ENCODE data around the gene APOL1. TPM values are rescaled to one million over a fixed set of nuclear protein-coding genes. Genes with fewer than 3 reads are reported as not detected.

The APOL1 gene
- total and polyA plus RNA-seq, 10 donors = 10.0 to 108 (median 44.7) TPM

- H3K4me3 ChIP-seq = no peak overlapping the region
- H3K4me1 ChIP-seq = peaks cover 9 to 28% (median 19%) of the 10 kb centered on the region in 6 donors
- H3K36me3 ChIP-seq = peaks cover 0 to 9% (median 0%) of the 10 kb centered on the region in 6 donors
- intact Hi-C loops (cut with DNase I; ENCODE audit: low total_unique reads) = loop anchor here (10.0 kb wide), 1 partner anchor 80 kb away; no protein-coding TSS in a partner anchor
- no peaks in the 10 kb centered on the region for H3K27me3 ChIP-seq (replicated peaks in 1 of 7)
- DNase-seq = no peak
- H3K9me3 ChIP-seq = no peaks in the 10 kb centered on the region
- TF ChIP-seq POLR2AphosphoS5 (IDR thresholded peaks at IDR 0.05) (no peak), CTCF (IDR thresholded peaks at IDR 0.05 in 8 of 11, conservative IDR thresholded peaks at IDR 0.05 in 3 of 11) (no peak), POLR2A (IDR thresholded peaks at IDR 0.05) (no peak)
- WGBS, 5 donors = 55 to 79% (median 72%) methylated on average over 5 of the region's 5 CpGs
- H3K27ac ChIP-seq = no peak overlapping the region
Measured at GRCh38 chr22:36274531-36274930, 21.6 kb downstream of the APOL1 start.

- Histone ChIP-seq H3K4me3 (no peak overlapping the region), H3K27me3 (replicated peaks in 1 of 7) (no peaks in the 10 kb centered on the region), H3K36me3 (peaks cover 4 to 40% (median 27%) of the 10 kb centered on the region in 6 donors), H3K9me3 (no peaks in the 10 kb centered on the region), H3K4me1 (peaks cover 9 to 47% (median 22%) of the 10 kb centered on the region in 6 donors), H3K27ac (peak overlapping the region in 5 of 8 donors; percentile 0 to 55 (median 9))
- 23 to 37% (median 33%) methylated on average over 17 to 18 of the region's 18 CpGs for WGBS, 5 donors
- intact Hi-C loops (cut with DNase I; ENCODE audit: low total_unique reads) = loop anchor here (10.0 kb wide), 1 partner anchor 83 kb away; no protein-coding TSS in a partner anchor
- peak; percentile 85 for DNase-seq
- TF ChIP-seq POLR2A (IDR thresholded peaks at IDR 0.05) (no peak), CTCF (IDR thresholded peaks at IDR 0.05 in 8 of 11, conservative IDR thresholded peaks at IDR 0.05 in 3 of 11) (peak; percentile 30 to 89 (median 71)), POLR2AphosphoS5 (IDR thresholded peaks at IDR 0.05) (peak; percentile 63 to 73 (median 67))
Measured at GRCh38 chr22:36277482-36278291, 24.8 kb downstream of the APOL1 start.

- Histone ChIP-seq H3K9me3 (no peaks in the 10 kb centered on the region), H3K4me1 (peaks cover 9 to 48% (median 22%) of the 10 kb centered on the region in 6 donors), H3K4me3 (no peak overlapping the region), H3K36me3 (peaks cover 10 to 56% (median 42%) of the 10 kb centered on the region in 6 donors), H3K27ac (peak overlapping the region in 3 of 8 donors; percentile 9 to 55 (median 47)), H3K27me3 (replicated peaks in 1 of 7) (no peaks in the 10 kb centered on the region)
- intact Hi-C loops (cut with DNase I; ENCODE audit: low total_unique reads) = loop anchor here (10.0 kb wide), 1 partner anchor 84 kb away; no protein-coding TSS in a partner anchor
- WGBS, 5 donors = 35 to 77% (median 61%) methylated on average over 8 of the region's 8 CpGs
- DNase-seq = no peak
- TF ChIP-seq POLR2AphosphoS5 (IDR thresholded peaks at IDR 0.05) = peak in 1 of 3 donors; percentile 61
- no peak for TF ChIP-seq CTCF (IDR thresholded peaks at IDR 0.05 in 8 of 11, conservative IDR thresholded peaks at IDR 0.05 in 3 of 11)
- no peak for TF ChIP-seq POLR2A (IDR thresholded peaks at IDR 0.05)
Measured at GRCh38 chr22:36279219-36279666, 26.3 kb downstream of the APOL1 start.

- no peaks in the 10 kb centered on the region for H3K27me3 ChIP-seq (replicated peaks in 1 of 7)
- TF ChIP-seq POLR2AphosphoS5 (IDR thresholded peaks at IDR 0.05) = no peak
- no peak for TF ChIP-seq CTCF (IDR thresholded peaks at IDR 0.05 in 8 of 11, conservative IDR thresholded peaks at IDR 0.05 in 3 of 11)
- no peak for TF ChIP-seq POLR2A (IDR thresholded peaks at IDR 0.05)
- H3K27ac ChIP-seq = peak overlapping the region in 2 of 8 donors; percentile 12 to 47
- H3K36me3 ChIP-seq = peaks cover 19 to 67% (median 54%) of the 10 kb centered on the region in 6 donors
- peaks cover 9 to 50% (median 22%) of the 10 kb centered on the region in 6 donors for H3K4me1 ChIP-seq
- no peaks in the 10 kb centered on the region for H3K9me3 ChIP-seq
- WGBS, 5 donors = 63 to 74% (median 71%) methylated on average over 8 of the region's 8 CpGs
- no peak overlapping the region for H3K4me3 ChIP-seq
- intact Hi-C loops (cut with DNase I; ENCODE audit: low total_unique reads) = no loop called here
- DNase-seq = no peak
Measured at GRCh38 chr22:36280379-36280778, 27.4 kb downstream of the APOL1 start.
